Right lobe of liver (tissue), 4 donors: Measurements from ENCODE around the gene MYO5C.

ENCODE experiments used
- CTCF ChIP-seq, 4 donors: fragments of 200-600 bp in 3 of 4; fragments of 450-650 bp in 1 of 4; IDR thresholded peaks; one replicate each; pipeline versions ENCODE4 v1.5.1 to v1.8.0; 2016 to 2022; ENCODE audit warnings: antibody characterized with exemption in 4 of 4, mild to moderate bottlenecking in 2 of 4
- POLR2A ChIP-seq: fragments of 450-650 bp; IDR thresholded peaks from one replicate; pipeline ENCODE4 v1.6.1; 2017; ENCODE audit warnings: antibody characterized with exemption, mild to moderate bottlenecking
- donor health status: DM: no; HTN: no; CAD: no.
- donor health status: DM: no; HTN: no; CAD: no.
- donor health status: DM: no; HTN: yes; CAD: no.

DNA sequence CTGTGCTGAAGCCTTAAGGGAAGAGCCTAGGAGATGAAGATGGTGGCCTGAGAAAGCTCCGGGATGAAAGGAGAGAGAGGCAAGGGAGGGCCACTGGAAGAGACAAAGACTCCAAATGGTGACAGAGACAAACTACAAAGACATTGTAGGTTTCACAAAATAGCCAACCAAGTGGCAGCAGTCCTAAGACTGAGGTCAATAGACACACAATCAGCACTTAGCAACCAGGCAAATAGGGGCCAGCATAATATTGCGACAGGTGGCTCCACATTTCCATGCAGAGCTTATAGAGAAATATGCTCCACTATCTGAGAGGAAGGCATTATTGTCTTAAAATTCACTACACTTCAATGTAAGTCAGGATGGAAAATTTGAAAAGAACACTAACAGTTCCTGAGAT, 22.1 kb upstream of the MYO5C start:
- TF ChIP-seq POLR2A (no peak), CTCF (IDR thresholded peaks at IDR 0.05) (no peak)
